Activated CD4-positive, alpha-beta T cell treated with anti-CD3 and anti-CD28 coated beads, Interleukin-2, amount 50 U/mL, for 48 hours (primary cell): Measurements from ENCODE around the gene KIT.

Experiments used
- DNase-seq, 2 experiments: peaks; one replicate each; pipeline ENCODE4 v3.0.0-alpha.2; 2020

KIT gene

GRCh38 chr4:54708339-54709279 lies 50.9 kb downstream of the KIT start:
- DNase-seq = no peak

- no peak for DNase-seq
Measured at GRCh38 chr4:54709400-54709799, 51.6 kb downstream of the KIT start.

- DNase-seq = no peak
Measured at GRCh38 chr4:54712206-54712605, 54.4 kb downstream of the KIT start.

- no peak for DNase-seq
Measured at GRCh38 chr4:54714631-54715030, 56.9 kb downstream of the KIT start.

GRCh38 chr4:54716478-54717065 lies 58.8 kb downstream of the KIT start:
- DNase-seq = no peak

GRCh38 chr4:54717694-54718093 lies 59.9 kb downstream of the KIT start:
- no peak for DNase-seq

- DNase-seq = no peak
Measured at GRCh38 chr4:54719378-54719777, 61.6 kb downstream of the KIT start.

GRCh38 chr4:54723220-54723619 lies 65.5 kb downstream of the KIT start:
- DNase-seq = no peak

- no peak for DNase-seq
Measured at GRCh38 chr4:54723820-54724219, 66.1 kb downstream of the KIT start.

GRCh38 chr4:54726907-54727306 lies 69.2 kb downstream of the KIT start:
- no peak for DNase-seq

GRCh38 chr4:54727346-54727745 lies 69.6 kb downstream of the KIT start:
- DNase-seq = no peak

GRCh38 chr4:54728368-54728767 lies 70.6 kb downstream of the KIT start:
- no peak for DNase-seq

GRCh38 chr4:54729256-54729655 lies 71.5 kb downstream of the KIT start:
- DNase-seq = no peak

- DNase-seq = no peak
Measured at GRCh38 chr4:54730581-54730980, 72.8 kb downstream of the KIT start.

GRCh38 chr4:54731552-54731951 lies 73.8 kb downstream of the KIT start:
- DNase-seq = no peak

- no peak for DNase-seq
Measured at GRCh38 chr4:54731976-54732375, 74.2 kb downstream of the KIT start.

- no peak for DNase-seq
Measured at GRCh38 chr4:54737421-54737820, 79.7 kb downstream of the KIT start.

GRCh38 chr4:54741202-54741601 lies 83.4 kb downstream of the KIT start:
- DNase-seq = no peak

- DNase-seq = no peak
Measured at GRCh38 chr4:54742636-54743399, 85.1 kb downstream of the KIT start.

GRCh38 chr4:54743562-54743961 lies 85.8 kb downstream of the KIT start:
- no peak for DNase-seq

- DNase-seq = no peak
Measured at GRCh38 chr4:54744487-54744886, 86.7 kb downstream of the KIT start.

- DNase-seq = no peak
Measured at GRCh38 chr4:54745031-54745770, 87.4 kb downstream of the KIT start.

GRCh38 chr4:54746218-54746617 lies 88.5 kb downstream of the KIT start:
- no peak for DNase-seq
